Measurements from ENCODE around the gene LHX2.
"Not testable (repeated sequence)": the region's sequence is repeated elsewhere in the genome, so short reads cannot be mapped to it uniquely, and the experiment has no call there.

Gene LHX2

GRCh38 chr9:124011460-124012301 is at the start of gene LHX2:
Gene LHX2 (plus strand): TSS chr9:124011768. CDS start chr9:124012349, 581 bp downstream.
- DNase-seq: no peak

- no peak for DNase-seq
Observed at GRCh38 chr9:123964761-123965160, 46.8 kb upstream of the LHX2 start.

- no peak for DNase-seq
Observed at GRCh38 chr9:123965801-123966686, 45.5 kb upstream of the LHX2 start.

GRCh38 chr9:123967323-123967722 is 44.2 kb upstream of the LHX2 start:
- DNase-seq: no peak

GRCh38 chr9:123972618-123973017 is 39.0 kb upstream of the LHX2 start:
- DNase-seq: no peak

- no peak for DNase-seq
Observed at GRCh38 chr9:123973590-123974223, 37.9 kb upstream of the LHX2 start.

- DNase-seq: no peak
Observed at GRCh38 chr9:123974471-123974870, 37.1 kb upstream of the LHX2 start.

GRCh38 chr9:123975871-123976270 is 35.7 kb upstream of the LHX2 start:
- no peak for DNase-seq

- not testable (repeated sequence) for DNase-seq
Observed at GRCh38 chr9:123976579-123976978, 35.0 kb upstream of the LHX2 start.

GRCh38 chr9:123978981-123979380 is 32.6 kb upstream of the LHX2 start:
- no peak for DNase-seq

- no peak for DNase-seq
Observed at GRCh38 chr9:123982535-123982934, 29.0 kb upstream of the LHX2 start.

- no peak for DNase-seq
Observed at GRCh38 chr9:123983047-123983446, 28.5 kb upstream of the LHX2 start.

GRCh38 chr9:123984802-123985201 is 26.8 kb upstream of the LHX2 start:
- no peak for DNase-seq

GRCh38 chr9:123985869-123986268 is 25.7 kb upstream of the LHX2 start:
- no peak for DNase-seq

GRCh38 chr9:123990427-123990826 is 21.1 kb upstream of the LHX2 start:
- no peak for DNase-seq

- DNase-seq: not testable (repeated sequence)
Observed at GRCh38 chr9:123992679-123993078, 18.9 kb upstream of the LHX2 start.

GRCh38 chr9:123996731-123997421 is 14.7 kb upstream of the LHX2 start:
- no peak for DNase-seq

GRCh38 chr9:123997665-123998277 is 13.8 kb upstream of the LHX2 start:
- DNase-seq: no peak

- DNase-seq: no peak
Observed at GRCh38 chr9:123998278-123998925, 13.2 kb upstream of the LHX2 start.

GRCh38 chr9:123998970-123999621 is 12.5 kb upstream of the LHX2 start:
- DNase-seq: no peak

GRCh38 chr9:123999661-124000060 is 11.9 kb upstream of the LHX2 start:
- no peak for DNase-seq
